Osteocyte (in vitro differentiated cells): ENCODE results near the gene OAS3. TPM values are rescaled to one million over a fixed set of nuclear protein-coding genes. Genes with fewer than 3 reads are reported as not detected.
A peak's percentile ranks its signal among the peaks of the same experiment; 100 is the strongest.

ENCODE experiments used
- DNase-seq: peaks from one replicate; pipeline ENCODE4 v3.0.0; 2021; ENCODE audit warnings: mixed read lengths; ENCODE audit not compliant: unreplicated experiment; ENCODE audit errors: extremely low spot score
- H3K27ac Mint-ChIP-seq: one replicate; pipeline ENCODE4 v1.8.0; 2021; ENCODE audit warnings: mild to moderate bottlenecking, mixed read lengths; ENCODE audit not compliant: unreplicated experiment
- H3K27me3 Mint-ChIP-seq: one replicate; pipeline ENCODE4 v1.8.0; 2021; ENCODE audit warnings: mixed read lengths; ENCODE audit not compliant: unreplicated experiment
- H3K36me3 Mint-ChIP-seq: one replicate; pipeline ENCODE4 v1.8.0; 2021; ENCODE audit warnings: mixed read lengths; ENCODE audit not compliant: unreplicated experiment
- H3K4me1 Mint-ChIP-seq: one replicate; pipeline ENCODE4 v1.8.0; 2021; ENCODE audit warnings: mixed read lengths; ENCODE audit not compliant: unreplicated experiment
- H3K4me3 Mint-ChIP-seq: one replicate; pipeline ENCODE4 v1.8.0; 2021; ENCODE audit warnings: mild to moderate bottlenecking, moderate library complexity, mixed read lengths; ENCODE audit not compliant: unreplicated experiment
- H3K9me3 Mint-ChIP-seq: one replicate; pipeline ENCODE4 v1.8.0; 2021; ENCODE audit warnings: mixed read lengths; ENCODE audit not compliant: unreplicated experiment
- CTCF ChIP-seq: fragments of 200-600 bp; sonication (generic); IDR thresholded peaks from 2 replicates; pipeline ENCODE4 v1.5.0; 2021; ENCODE audit warnings: antibody characterized with exemption, mild to moderate bottlenecking, moderate library complexity
- long read RNA-seq: library from polyadenylated mRNA; unstranded; transcript quantifications from one replicate; pipeline ENCODE4 v2.0.0, GENCODE V29; 2021
- total RNA-seq: library from RNA; stranded (reverse); gene quantifications from 2 replicates; pipeline ENCODE4 v1.2.1, GENCODE V29; 2021

The OAS3 gene
- 0.13 TPM in 1 of 2 replicates, not detected in the other for total RNA-seq
- long read RNA-seq: 0 reads

- H3K36me3 Mint-ChIP-seq: no peaks in the 10 kb centered on the region
- H3K4me3 Mint-ChIP-seq: no peak within 1 kb of the TSS
- no peaks in the 10 kb centered on the region for H3K4me1 Mint-ChIP-seq
- H3K27me3 Mint-ChIP-seq: no peaks in the 10 kb centered on the region
- TF ChIP-seq CTCF: no peak
- peak; percentile 85 for DNase-seq
- peaks cover 13% of the 10 kb centered on the region for H3K9me3 Mint-ChIP-seq
- no peak within 1 kb of the TSS for H3K27ac Mint-ChIP-seq
These were observed at the start of gene OAS3 for GRCh38 chr12:112937741-112938719. Gene OAS3 (plus strand): TSS chr12:112938474. CDS start chr12:112938531, 57 bp downstream.

DNA sequence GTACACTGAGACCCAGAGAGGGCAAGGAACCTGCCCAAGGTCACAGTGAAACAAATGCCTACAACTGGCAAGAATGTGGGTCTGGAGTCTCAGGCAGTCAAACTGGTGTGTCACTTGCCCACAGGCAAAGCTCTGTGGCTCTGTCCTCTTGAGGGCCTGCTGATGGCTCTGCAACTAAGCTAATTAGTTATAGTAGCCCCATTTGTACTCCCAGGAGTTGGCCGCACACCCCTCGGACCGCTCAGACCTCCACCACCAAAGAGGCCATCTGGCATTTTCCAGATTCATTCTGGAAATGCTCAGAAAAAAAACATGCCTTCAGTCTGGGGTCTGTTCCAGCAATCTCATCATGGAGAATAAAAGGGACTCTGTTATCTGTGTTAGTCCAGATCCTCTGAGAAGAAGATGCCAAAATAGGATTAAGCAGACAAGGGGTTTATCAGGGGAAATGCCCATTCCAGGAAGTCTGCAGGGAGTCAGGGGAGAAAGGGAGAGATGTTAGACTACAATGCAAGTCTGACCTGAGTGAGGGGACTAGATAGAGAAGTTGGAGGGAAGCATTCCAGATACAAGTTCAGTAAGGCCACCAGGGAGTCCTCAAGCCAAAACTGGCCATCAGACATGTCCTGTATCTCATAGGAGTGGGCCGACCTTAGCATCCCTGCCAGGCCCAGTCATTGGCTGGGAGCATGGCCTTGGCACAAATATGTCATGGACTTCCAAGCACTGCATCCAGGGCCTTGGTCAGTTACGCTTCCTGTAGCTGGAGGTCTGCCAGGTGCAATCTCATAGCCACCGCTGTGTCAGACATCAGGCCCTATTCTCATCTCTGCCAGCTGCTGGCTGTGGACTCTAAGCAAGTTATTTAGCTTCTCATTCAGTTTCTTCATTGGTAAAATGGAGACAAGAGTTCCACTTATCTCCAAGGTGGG, 46.9 kb upstream of the OAS3 start:
- H3K36me3 Mint-ChIP-seq: no peaks in the 10 kb centered on the region
- H3K4me1 Mint-ChIP-seq: no peaks in the 10 kb centered on the region
- H3K27me3 Mint-ChIP-seq: no peaks in the 10 kb centered on the region
- no peak for TF ChIP-seq CTCF
- no peak overlapping the region for H3K4me3 Mint-ChIP-seq
- H3K27ac Mint-ChIP-seq: no peak overlapping the region
- DNase-seq: no peak
- no peaks in the 10 kb centered on the region for H3K9me3 Mint-ChIP-seq

DNA sequence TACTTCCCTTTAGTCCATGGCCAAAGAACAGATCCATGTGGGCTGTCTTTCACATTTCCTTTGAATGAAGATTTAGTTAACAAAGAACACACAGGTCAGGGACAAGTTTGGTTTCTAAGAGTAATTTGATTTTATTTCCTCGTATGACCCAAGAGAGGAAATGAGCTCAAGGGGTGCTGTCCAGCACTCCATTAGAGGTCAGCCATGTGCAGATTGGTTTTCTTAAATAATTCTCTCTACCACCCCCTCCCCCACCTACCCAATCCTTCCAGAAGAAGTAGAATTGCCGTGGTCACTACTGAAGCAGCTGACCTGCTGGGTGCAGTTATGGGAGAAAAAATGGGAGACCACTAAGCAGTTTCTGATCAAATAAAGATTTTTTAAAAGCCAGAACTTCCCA, 45.4 kb upstream of the OAS3 start:
- Mint-ChIP-seq H3K27me3 (no peaks in the 10 kb centered on the region), H3K4me3 (no peak overlapping the region), H3K36me3 (no peaks in the 10 kb centered on the region), H3K4me1 (no peaks in the 10 kb centered on the region), H3K27ac (no peak overlapping the region), H3K9me3 (no peaks in the 10 kb centered on the region)
- no peak for TF ChIP-seq CTCF
- no peak for DNase-seq

GRCh38 chr12:112894128-112894527, 44.1 kb upstream of the OAS3 start:
- Mint-ChIP-seq H3K4me1 (no peaks in the 10 kb centered on the region), H3K9me3 (no peaks in the 10 kb centered on the region), H3K36me3 (no peaks in the 10 kb centered on the region), H3K27me3 (no peaks in the 10 kb centered on the region), H3K27ac (no peak overlapping the region), H3K4me3 (no peak overlapping the region)
- no peak for DNase-seq
- no peak for TF ChIP-seq CTCF
